Measurements from ENCODE around the gene LKAAEAR1. TPM values are rescaled to one million over a fixed set of nuclear protein-coding genes. Genes with fewer than 3 reads are reported as not detected.

The LKAAEAR1 gene
- total RNA-seq, 6 donors from 2014 or later: 1.3 to 7.8 (median 4.9) TPM; not detected in 2

- DNase-seq: no peak
- Histone ChIP-seq H3K4me1 (peaks cover 45 to 54% (median 49%) of the 10 kb centered on the region in 4 donors), H3K27ac (peak overlapping the region; percentile 41 to 89 (median 80)), H3K36me3 (peaks cover 0 to 24% (median 14%) of the 10 kb centered on the region in 4 donors), H3K4me3 (peak overlapping the region; percentile 11 to 58 (median 51)), H3K9me3 (no peaks in the 10 kb centered on the region), H3K27me3 (peaks cover 0 to 31% (median 12%) of the 10 kb centered on the region in 4 donors)
- no peak for TF ChIP-seq POLR2AphosphoS5 (IDR thresholded peaks at IDR 0.05)
- TF ChIP-seq EP300 (IDR thresholded peaks at IDR 0.05): no peak
- no peak for TF ChIP-seq CTCF (IDR thresholded peaks at IDR 0.05)
- no peak for TF ChIP-seq POLR2A (IDR thresholded peaks at IDR 0.05)
- 0 to 7% methylated on average over 2 to 3 of the region's 30 CpGs for WGBS, 2 donors
- no peak for ATAC-seq (ENCODE audit: low FRiP score in 2 of 2)
These were observed 46.0 kb downstream of the LKAAEAR1 start for GRCh38 chr20:64038224-64038564.

- DNase-seq: peak in 1 of 2 donors; percentile 85
- peak overlapping the region in 3 of 4 donors; percentile 49 to 58 (median 53) for H3K4me3 ChIP-seq
- 14% methylated on average over 24 to 25 of the region's 36 CpGs for WGBS, 2 donors
- peaks cover 0 to 31% (median 12%) of the 10 kb centered on the region in 4 donors for H3K27me3 ChIP-seq
- no peaks in the 10 kb centered on the region for H3K9me3 ChIP-seq
- ATAC-seq (ENCODE audit: low FRiP score in 2 of 2): no peak
- H3K4me1 ChIP-seq: peaks cover 45 to 54% (median 49%) of the 10 kb centered on the region in 4 donors
- TF ChIP-seq POLR2AphosphoS5 (IDR thresholded peaks at IDR 0.05) (no peak), CTCF (IDR thresholded peaks at IDR 0.05) (no peak), EP300 (IDR thresholded peaks at IDR 0.05) (no peak), POLR2A (IDR thresholded peaks at IDR 0.05) (no peak)
- peak overlapping the region in 2 of 4 donors; percentile 88 to 89 for H3K27ac ChIP-seq
- H3K36me3 ChIP-seq: peaks cover under 1 to 30% (median 19%) of the 10 kb centered on the region in 4 donors
These were observed 46.5 kb downstream of the LKAAEAR1 start for GRCh38 chr20:64037498-64038213.

- H3K27me3 ChIP-seq: peaks cover 0 to 28% (median 12%) of the 10 kb centered on the region in 4 donors
- TF ChIP-seq EP300 (IDR thresholded peaks at IDR 0.05): no peak
- TF ChIP-seq POLR2AphosphoS5 (IDR thresholded peaks at IDR 0.05): no peak
- TF ChIP-seq CTCF (IDR thresholded peaks at IDR 0.05): no peak
- TF ChIP-seq POLR2A (IDR thresholded peaks at IDR 0.05): no peak
- WGBS, 2 donors: 58 to 79% methylated on average over 2 to 3 of the region's 3 CpGs
These were observed 47.0 kb downstream of the LKAAEAR1 start for GRCh38 chr20:64037199-64037497.

GRCh38 chr20:64036346-64037198 lies 47.6 kb downstream of the LKAAEAR1 start:
- no peak for ATAC-seq (ENCODE audit: low FRiP score in 2 of 2)
- H3K4me3 ChIP-seq: no peak overlapping the region
- peaks cover 37 to 44% (median 39%) of the 10 kb centered on the region in 4 donors for H3K4me1 ChIP-seq
- peaks cover 8 to 40% (median 30%) of the 10 kb centered on the region in 4 donors for H3K36me3 ChIP-seq
- DNase-seq: peak in 1 of 2 donors; percentile 60
- TF ChIP-seq POLR2AphosphoS5 (IDR thresholded peaks at IDR 0.05): no peak
- no peak for TF ChIP-seq POLR2A (IDR thresholded peaks at IDR 0.05)
- TF ChIP-seq EP300 (IDR thresholded peaks at IDR 0.05): no peak
- TF ChIP-seq CTCF (IDR thresholded peaks at IDR 0.05): no peak
- 50 to 73% methylated on average over 2 to 16 of the region's 17 CpGs for WGBS, 2 donors
- no peak overlapping the region for H3K27ac ChIP-seq
- no peaks in the 10 kb centered on the region for H3K9me3 ChIP-seq
- H3K27me3 ChIP-seq: peaks cover 0 to 22% (median 9%) of the 10 kb centered on the region in 4 donors

More at GRCh38 chr20:64037199-64037497, 47.0 kb downstream of the LKAAEAR1 start:
- no peaks in the 10 kb centered on the region for H3K9me3 ChIP-seq
- DNase-seq: no peak
- H3K4me1 ChIP-seq: peaks cover 42 to 50% (median 45%) of the 10 kb centered on the region in 4 donors
- no peak for ATAC-seq (ENCODE audit: low FRiP score in 2 of 2)
- H3K27ac ChIP-seq: no peak overlapping the region
- H3K4me3 ChIP-seq: no peak overlapping the region
- peaks cover 4 to 35% (median 24%) of the 10 kb centered on the region in 4 donors for H3K36me3 ChIP-seq
